Measurements from ENCODE around the gene ARHGAP40.
"Not testable (repeated sequence)": the region's sequence is repeated elsewhere in the genome, so short reads cannot be mapped to it uniquely, and the experiment has no call there.

ARHGAP40 gene

DNA sequence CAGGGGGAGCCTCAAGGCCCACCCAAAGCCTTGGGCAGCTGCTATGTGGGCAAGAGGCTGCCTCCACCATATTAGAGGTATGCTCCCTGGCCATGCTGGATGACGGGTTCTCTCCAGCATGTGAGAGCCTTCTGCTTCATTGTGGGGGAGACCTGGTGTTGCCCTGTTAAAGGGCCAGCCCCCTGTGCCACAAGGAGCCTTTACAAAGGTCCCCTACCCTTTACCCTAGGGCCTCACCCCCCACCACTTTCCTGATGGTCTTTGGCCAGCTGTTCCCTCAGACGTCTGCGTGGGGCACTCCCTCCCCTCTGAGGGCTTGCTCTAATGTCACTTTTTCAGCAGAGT is 15.5 kb upstream of the ARHGAP40 start:
- DNase-seq (ENCODE audit: low spot score), result peak; percentile 10
- in situ Hi-C loops (cut with MboI; ENCODE audit: low sequenced_read_pairs, unreplicated experiment), result no loop called here

DNA sequence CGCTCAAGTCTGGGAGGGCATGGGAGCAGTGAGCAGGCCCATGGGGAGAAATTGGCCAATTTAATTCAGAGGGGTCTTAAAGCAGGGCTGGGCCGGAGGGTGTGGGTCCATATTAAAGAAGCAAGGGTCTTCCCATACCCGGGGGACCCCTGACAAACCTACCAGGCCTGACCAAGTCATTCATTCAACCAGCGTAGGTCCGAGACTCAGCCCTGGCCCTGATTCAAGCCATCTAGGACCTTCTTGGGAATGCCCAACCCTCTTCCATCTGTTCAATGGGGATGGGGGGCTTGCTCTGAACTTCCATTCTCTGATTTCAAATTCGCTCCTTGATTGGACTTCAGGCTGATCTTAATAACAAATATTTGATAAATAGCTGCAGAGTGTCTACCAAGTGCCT is 13.3 kb upstream of the ARHGAP40 start:
- DNase-seq (ENCODE audit: low spot score), result no peak
- TF ChIP-seq, protein P1, sequence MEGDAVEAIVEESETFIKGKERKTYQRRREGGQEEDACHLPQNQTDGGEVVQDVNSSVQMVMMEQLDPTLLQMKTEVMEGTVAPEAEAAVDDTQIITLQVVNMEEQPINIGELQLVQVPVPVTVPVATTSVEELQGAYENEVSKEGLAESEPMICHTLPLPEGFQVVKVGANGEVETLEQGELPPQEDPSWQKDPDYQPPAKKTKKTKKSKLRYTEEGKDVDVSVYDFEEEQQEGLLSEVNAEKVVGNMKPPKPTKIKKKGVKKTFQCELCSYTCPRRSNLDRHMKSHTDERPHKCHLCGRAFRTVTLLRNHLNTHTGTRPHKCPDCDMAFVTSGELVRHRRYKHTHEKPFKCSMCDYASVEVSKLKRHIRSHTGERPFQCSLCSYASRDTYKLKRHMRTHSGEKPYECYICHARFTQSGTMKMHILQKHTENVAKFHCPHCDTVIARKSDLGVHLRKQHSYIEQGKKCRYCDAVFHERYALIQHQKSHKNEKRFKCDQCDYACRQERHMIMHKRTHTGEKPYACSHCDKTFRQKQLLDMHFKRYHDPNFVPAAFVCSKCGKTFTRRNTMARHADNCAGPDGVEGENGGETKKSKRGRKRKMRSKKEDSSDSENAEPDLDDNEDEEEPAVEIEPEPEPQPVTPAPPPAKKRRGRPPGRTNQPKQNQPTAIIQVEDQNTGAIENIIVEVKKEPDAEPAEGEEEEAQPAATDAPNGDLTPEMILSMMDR (IDR thresholded peaks at IDR 0.05; ENCODE audit: borderline replicate concordance, control extremely low read depth, extremely low read depth, insufficient read depth, missing control alignments), result no peak
- in situ Hi-C loops (cut with MboI; ENCODE audit: low sequenced_read_pairs, unreplicated experiment), result no loop called here

More for the DNA sequence above, 15.5 kb upstream of the ARHGAP40 start:
- TF ChIP-seq, protein P1 (IDR thresholded peaks at IDR 0.05; ENCODE audit: borderline replicate concordance, control extremely low read depth, extremely low read depth, insufficient read depth, missing control alignments), result no peak

DNA sequence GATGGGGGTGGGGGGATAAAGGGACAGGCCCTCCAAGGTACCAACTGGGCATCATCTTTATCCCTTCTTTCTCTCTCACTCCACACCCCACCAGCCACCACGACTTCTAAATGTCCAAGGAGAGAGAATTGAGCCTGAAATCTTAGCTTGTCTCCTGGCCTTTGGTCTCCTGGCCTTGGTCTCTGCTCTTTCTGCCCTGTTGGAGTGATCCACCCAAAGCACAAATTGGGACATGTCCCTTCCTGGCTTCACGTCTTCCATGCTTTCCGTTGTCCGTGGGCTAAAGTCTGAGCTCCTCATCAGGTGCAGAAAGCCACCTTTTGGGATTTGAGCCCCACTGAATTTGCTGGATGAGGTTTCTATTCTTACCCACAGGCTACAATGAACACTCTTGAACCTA is 12.3 kb upstream of the ARHGAP40 start:
- TF ChIP-seq, protein P1 (IDR thresholded peaks at IDR 0.05; ENCODE audit: borderline replicate concordance, control extremely low read depth, extremely low read depth, insufficient read depth, missing control alignments), result no peak
- in situ Hi-C loops (cut with MboI; ENCODE audit: low sequenced_read_pairs, unreplicated experiment), result no loop called here

DNA sequence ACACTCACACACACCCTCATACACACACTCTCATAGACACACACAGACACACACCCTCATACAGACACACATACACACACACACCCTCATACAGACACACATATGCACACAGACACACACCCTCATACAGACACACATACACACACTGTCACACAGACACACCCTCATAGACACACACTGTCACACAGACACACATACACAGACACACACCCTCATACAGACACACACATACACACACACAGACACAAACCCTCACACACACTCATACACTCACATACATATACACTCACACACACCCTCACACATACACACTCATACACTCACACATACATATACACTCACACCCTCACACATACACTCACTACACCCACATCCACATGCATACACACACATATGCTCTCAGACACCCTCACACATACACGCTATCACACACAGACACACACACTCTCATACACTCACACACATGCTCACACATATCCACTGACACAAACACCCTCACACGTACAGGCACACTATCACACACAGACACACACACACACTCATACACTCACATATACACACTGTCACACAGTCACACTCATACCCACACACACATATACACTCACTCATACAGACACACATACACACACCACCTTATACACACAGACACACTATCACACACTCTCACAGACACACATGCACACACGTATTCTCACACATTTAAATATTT is 11.5 kb upstream of the ARHGAP40 start:
- DNase-seq (ENCODE audit: low spot score), result no peak
- in situ Hi-C loops (cut with MboI; ENCODE audit: low sequenced_read_pairs, unreplicated experiment), result no loop called here
- TF ChIP-seq, protein P1 (IDR thresholded peaks at IDR 0.05; ENCODE audit: borderline replicate concordance, control extremely low read depth, extremely low read depth, insufficient read depth, missing control alignments), result no peak

More for the DNA sequence above, 12.3 kb upstream of the ARHGAP40 start:
- no peak for DNase-seq (ENCODE audit: low spot score)

DNA sequence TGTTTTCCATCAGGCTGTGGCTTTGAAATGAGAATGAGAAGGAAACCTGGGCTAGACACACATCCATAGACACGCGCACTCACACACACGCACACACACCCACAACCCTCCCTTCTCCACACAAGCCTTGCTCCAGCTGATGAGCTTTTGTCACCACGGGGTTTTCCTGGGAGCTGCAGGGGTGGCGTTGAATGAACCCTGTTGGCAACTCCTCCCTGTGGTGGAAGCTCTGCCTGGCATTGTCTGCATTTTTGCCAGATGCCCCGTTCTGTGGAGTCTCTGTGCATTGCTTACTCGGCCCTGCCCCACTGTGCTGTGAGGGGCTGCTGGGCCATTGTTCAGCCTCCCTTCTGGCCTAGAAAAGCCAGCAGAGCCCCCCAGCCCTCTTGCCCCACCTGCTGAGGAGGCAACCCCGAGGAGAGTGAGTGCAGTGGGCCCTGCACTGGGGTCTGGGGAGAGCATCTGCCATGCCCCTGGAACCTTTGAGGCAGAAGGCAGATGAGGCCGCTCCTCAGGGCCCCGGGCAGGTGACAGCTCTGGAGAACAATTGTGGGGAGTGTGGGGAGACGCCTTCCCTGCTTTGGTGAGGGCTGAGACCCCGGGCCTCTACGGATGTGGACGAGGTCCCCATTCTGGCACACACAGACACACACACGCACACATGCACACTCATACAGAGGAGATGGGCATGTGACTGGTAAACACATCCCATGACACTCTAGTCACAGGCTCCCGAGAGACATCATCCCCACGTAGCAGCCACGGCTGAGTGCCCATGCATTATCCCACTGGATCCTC is 10.7 kb upstream of the ARHGAP40 start:
- in situ Hi-C loops (cut with MboI; ENCODE audit: low sequenced_read_pairs, unreplicated experiment), result no loop called here
- TF ChIP-seq, protein P1 (IDR thresholded peaks at IDR 0.05; ENCODE audit: borderline replicate concordance, control extremely low read depth, extremely low read depth, insufficient read depth, missing control alignments), result no peak

DNA sequence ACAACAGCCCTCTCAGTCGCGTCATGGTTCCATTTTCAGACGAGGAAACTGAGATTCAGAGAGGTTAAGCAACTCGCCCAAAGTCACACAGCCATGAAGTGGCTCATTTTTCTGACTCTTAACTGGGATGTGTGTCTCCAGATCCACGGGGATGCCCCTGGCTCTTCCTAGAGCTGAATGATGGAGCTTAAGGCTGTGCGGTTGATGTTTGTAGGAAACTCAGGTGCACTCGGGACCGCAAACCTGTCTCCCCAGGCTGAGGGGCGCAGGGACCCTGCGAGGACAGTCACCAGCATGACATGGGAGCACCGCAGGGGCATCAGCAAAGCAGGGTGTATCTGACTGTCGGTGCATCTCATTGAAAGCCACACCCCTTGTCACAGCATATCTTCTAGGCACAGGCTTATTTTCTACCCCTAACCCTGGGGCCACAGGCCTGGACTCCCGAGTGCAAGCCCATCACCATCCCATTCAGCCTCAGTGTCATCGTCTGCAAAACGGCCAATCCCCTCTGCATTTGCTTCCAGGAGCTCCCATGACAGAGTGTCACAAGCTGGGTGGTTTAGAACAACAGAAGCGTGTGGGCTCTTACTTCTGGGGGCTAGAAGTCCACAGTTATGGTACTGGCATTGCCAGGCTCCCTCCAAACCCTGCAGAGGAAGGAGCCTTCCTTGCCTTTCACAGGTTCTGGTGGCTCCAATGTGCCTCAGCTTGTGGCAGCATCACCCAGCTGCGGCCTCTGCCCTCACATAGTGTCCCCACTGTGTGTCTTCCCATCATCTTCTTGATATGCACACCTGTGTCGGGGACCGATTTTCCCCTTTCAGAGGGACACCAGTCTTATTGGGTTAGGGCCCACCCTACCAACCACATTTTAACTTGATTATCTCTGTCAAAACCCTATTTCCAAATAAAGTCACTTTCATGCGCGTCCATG is 9.9 kb upstream of the ARHGAP40 start:
- in situ Hi-C loops (cut with MboI; ENCODE audit: low sequenced_read_pairs, unreplicated experiment), result no loop called here
- peak; percentile 9 for DNase-seq (ENCODE audit: low spot score)
- TF ChIP-seq, protein P1 (IDR thresholded peaks at IDR 0.05; ENCODE audit: borderline replicate concordance, control extremely low read depth, extremely low read depth, insufficient read depth, missing control alignments), result no peak

More for the DNA sequence above, 10.7 kb upstream of the ARHGAP40 start:
- peak; percentile 10 for DNase-seq (ENCODE audit: low spot score)

DNA sequence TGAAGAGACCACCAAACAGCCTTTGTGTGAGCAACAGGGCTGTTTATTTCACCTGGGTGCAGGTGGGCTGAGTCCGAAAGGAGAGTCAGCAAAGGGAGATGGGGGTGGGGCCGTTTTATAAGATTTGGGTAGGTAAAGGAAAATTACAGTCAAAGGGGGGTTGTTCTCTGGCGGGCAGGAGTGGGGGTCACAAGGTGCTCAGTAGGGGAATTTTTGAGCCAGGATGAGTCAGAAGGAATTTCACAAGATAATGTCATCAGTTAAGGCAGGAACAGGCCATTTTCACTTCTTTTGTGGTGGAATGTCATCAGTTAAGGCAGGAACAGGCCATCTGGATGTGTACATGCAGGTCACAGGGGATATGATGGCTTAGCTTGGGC is 9.2 kb upstream of the ARHGAP40 start:
- DNase-seq (ENCODE audit: low spot score); in situ Hi-C loops (cut with MboI; ENCODE audit: low sequenced_read_pairs, unreplicated experiment): not testable (repeated sequence)

DNA sequence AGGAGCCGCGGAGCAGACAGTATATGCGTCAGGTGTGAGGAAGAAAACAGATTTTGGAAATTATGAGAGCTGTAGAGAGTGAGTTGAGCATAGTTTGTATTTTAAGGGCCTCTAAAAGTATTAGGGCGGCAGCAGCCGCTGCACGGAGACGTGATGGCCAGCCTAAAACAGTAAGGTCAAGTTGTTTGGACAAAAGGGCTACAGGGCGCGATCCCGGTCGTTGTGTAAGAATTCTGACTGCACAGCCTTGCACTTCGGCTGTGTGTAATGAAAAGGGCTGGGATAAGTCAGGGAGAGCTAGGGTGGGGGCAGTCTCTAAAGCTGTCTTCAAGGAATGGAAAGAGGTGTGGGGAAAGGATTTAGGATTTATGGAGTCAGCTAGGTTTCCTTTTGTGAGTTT is 7.3 kb upstream of the ARHGAP40 start:
- in situ Hi-C loops (cut with MboI; ENCODE audit: low sequenced_read_pairs, unreplicated experiment); DNase-seq (ENCODE audit: low spot score): not testable (repeated sequence)

DNA sequence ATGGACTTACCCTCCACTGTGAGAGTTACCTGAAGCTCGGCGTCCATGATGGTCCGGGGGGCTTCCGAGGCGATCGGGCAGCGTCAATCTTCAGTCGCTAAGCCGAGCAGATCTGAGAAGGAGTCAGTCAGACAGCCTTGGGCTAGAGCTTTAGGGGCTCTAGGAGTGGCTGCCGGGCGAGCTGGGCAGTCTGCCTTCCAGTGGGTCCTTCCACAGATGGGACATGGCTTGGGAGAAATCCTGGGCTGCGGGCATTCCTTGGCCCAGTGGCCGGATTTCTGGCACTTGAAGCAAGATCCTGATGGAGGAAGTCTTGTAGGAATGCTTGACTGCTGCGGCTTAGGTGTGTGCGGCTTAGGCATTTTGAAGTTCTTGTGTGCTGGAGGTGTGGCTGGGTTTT is 5.7 kb upstream of the ARHGAP40 start:
- in situ Hi-C loops (cut with MboI; ENCODE audit: low sequenced_read_pairs, unreplicated experiment); DNase-seq (ENCODE audit: low spot score): not testable (repeated sequence)

All from GM13976 (cell line).